Activated CD4-positive, alpha-beta T cell treated with anti-CD3 and anti-CD28 coated beads for 4 hours (primary cell): ENCODE data around the gene ME2.
"Not testable (repeated sequence)": the region's sequence is repeated elsewhere in the genome, so short reads cannot be mapped to it uniquely, and the experiment has no call there.

Experiments used
- DNase-seq, 2 donors: peaks; one replicate each; pipeline ENCODE4 v3.0.0-alpha.2; 2020

Gene ME2

DNA sequence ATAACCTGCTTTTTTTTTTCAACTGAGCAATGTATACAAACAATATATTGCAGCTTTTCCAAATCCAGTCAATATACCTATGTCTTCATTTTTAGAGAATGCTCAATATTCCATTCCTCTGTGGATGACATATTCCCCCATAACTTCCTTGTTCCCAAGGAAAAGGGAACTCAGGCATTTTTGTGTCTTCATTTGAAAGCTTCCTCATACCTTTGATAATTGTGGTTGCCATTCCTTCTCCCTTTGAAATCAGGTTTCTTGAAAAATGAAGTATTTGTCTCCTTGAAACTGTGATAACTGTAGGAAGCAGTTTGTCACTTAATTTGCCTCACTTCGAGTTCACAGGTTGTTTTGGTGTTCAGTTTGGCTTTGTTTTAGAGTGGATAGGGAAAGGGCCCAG, 102.5 kb downstream of the ME2 start:
- DNase-seq, result no peak

DNA sequence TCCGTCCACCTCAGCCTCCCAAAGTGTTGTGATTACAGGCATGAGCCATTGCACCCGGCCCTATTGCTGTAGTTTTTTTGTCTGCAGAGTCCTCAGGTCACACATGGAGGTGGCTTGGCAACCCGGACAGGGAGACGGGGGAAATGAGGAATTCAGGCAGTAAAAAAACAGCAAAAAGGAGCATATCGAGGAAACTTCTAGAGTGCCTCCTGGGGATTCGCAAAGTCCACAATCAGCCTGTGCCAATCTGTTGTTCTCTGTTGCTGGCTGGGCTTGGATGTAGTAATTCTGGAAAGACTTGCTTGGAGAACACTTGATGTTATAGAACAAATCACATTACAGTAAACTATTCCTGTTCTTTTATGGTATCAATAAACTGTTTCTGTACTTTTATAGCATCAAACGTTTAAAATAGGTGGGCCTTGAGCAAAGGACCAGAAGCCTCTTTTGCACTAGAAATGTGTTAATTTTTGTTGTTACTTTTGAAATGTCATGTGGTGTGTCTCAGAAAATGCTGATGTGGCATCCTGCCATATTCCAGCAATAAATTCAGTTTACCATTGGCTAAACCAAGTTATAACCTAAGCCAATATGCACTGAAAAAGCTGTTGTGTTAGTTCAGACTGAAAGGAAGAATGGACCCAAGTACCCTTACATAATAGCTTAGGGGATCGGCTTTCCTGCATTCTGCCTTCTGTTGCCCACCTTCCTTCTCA, 103.3 kb downstream of the ME2 start:
- no peak for DNase-seq

DNA sequence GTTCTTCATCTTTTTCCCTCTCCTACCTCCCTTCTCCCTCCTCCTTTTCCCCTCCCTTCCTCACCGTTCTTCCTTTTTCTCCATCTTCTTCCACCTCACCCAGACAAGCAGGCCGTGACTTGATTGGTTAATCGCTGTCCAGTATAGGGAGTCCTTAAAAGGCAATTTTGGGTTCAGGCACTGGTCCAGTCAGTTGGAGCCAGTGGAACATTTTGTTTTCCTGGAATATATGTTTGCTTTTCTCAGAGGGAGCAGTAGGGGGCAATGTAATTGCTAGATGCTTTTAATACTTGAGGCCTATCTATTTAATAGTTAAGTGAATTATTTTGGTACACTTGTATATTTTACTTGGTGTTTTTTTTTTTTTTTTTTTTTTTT, 103.9 kb downstream of the ME2 start:
- DNase-seq, result no peak

DNA sequence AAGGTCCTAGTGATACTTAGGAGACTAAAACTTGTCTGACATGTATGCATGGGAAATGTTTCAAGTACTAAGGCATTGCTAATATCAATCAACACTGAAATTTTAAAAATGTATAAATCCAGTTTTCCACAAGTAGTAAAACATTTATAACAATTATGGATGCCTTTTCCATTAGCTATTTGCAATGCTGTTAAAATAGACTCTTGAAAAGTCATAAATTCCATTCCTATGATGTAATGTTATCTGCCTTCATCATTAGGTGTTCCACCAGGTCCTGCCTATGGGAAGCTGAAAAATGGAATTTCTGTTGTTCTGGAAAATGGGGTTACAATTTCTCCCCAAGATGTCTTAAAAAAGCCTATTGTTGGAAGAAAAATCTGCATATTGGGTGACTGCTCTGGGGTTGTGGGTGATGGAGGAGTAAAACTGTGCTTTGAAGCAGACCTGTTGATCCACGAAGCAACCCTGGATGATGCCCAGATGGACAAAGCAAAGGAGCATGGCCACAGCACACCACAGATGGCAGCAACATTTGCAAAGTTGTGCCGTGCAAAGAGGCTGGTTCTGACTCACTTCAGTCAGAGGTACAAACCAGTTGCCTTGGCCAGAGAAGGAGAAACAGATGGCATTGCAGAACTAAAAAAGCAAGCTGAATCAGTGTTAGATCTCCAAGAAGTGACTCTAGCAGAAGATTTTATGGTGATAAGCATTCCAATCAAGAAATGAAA, 107.6 kb downstream of the ME2 start:
- DNase-seq, result no peak

DNA sequence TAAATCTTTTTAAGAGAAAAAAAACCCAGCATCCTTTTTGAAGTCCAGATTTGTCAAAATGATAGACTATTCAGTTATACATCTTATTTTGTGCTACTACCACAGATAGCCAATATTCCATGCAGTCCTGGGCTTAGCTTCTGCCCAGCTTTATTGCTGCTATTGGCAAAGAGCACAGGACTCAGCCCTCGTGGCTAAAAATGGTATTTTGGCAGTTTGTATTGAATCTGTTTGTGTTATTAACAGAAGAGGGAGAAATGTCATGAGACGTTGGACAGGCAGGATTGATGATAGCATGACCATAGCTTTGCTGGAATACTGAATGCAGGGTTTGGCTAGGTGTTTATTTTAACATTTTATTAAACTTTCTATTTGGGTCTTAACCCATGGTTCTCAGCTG, 108.3 kb downstream of the ME2 start:
- DNase-seq, result no peak

DNA sequence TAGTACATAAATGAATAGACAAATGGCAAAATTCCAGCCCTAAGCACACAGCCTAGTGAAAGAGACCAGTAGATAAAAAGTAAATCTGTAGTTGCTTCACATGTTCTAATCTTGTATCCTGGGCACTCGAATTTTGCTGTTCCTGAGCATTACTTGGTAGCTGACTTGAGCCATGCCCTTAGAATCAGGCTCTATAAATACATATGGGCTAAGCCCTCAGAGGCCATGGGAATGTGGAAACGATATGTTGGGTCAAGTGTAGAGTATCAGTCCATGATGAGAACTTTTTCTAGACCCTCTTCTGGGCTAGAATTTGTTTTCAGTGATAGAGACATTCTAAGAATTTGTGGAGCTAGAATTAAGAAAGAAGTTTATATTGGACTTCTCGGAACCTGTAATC, 110.8 kb downstream of the ME2 start:
- DNase-seq, result no peak

DNA sequence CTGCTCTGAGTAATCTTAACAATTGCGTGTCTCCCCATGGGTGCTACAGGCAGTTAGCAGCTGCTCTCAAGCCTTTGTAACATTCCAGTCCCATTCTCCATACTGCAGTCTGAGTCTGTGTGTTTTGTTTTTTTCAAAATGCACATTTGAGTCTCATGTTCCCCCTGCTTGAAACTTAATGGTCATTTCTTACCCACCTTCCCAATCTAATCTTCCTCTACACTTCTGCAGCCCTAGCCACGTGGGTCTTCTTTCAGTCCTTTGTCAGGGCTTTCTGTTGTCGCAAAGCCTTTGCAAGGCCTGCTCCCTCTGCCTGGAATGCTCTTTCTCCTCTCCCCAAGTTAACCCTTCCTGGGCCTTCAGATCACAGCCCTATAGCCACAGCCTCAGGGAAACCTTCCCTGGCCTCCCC, 113.4 kb downstream of the ME2 start:
- no peak for DNase-seq

DNA sequence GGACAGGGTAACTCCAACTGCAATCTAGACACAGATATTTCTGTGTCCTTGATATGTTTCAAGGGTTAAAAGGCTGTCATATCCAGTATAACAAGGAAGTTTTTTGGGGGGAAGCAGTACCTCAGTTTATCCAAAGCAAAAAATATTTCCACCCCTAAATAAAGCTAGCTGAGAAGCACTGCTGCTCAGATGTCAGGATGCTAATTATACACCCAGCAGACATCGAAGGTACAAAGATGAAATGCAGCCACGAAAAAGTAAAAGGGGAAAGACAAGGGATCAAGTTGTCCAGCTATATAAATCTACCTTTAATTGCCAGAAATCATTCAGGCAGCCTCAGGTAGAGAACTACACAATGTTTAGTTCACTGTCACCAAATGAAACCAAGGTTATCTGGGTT, 115.1 kb downstream of the ME2 start:
- DNase-seq, result no peak

DNA sequence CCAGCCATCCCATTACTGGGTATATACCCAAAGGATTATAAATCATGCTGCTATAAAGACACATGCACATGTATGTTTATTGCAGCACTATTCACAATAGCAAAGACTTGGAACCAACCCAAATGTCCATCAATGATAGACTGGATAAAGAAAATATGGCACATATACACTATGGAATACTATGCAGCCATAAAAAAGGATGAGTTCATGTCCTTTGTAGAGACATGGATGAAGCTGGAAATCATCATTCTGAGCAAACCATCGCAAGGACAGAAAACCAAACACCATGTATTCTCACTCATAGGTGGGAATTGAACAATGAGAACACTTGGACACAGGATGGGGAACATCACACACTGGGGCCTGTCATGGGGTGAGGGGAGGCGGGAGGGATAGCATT, 124.3 kb downstream of the ME2 start:
- not testable (repeated sequence) for DNase-seq
